SW 1271 (cell line): Measurements from ENCODE around the gene PITPNM1.
"Not testable (repeated sequence)": the region's sequence is repeated elsewhere in the genome, so short reads cannot be mapped to it uniquely, and the experiment has no call there.

Experiments
- DNase-seq, 2 experiments: peaks; one replicate each; lab custom pipeline; 2025; lab: John Stamatoyannopoulos, UW

PITPNM1 gene

GRCh38 chr11:67504950-67505581 lies at the start of gene PITPNM1:
Gene PITPNM1 (minus strand): TSS chr11:67505363. CDS start chr11:67504180, 1,183 bp downstream.
- peak; percentile 34 to 58 for DNase-seq

GRCh38 chr11:67551697-67552096 lies 46.5 kb upstream of the PITPNM1 start:
- DNase-seq: not testable (repeated sequence)

- no peak for DNase-seq
Observed at GRCh38 chr11:67551127-67551526, 46.0 kb upstream of the PITPNM1 start.

- DNase-seq: no peak
Observed at GRCh38 chr11:67548555-67549110, 43.5 kb upstream of the PITPNM1 start.

- not testable (repeated sequence) for DNase-seq
Observed at GRCh38 chr11:67548112-67548511, 42.9 kb upstream of the PITPNM1 start.

- DNase-seq: no peak
Observed at GRCh38 chr11:67545280-67545679, 40.1 kb upstream of the PITPNM1 start.

- DNase-seq: no peak
Observed at GRCh38 chr11:67544616-67545242, 39.6 kb upstream of the PITPNM1 start.

- no peak for DNase-seq
Observed at GRCh38 chr11:67543585-67543984, 38.4 kb upstream of the PITPNM1 start.

- no peak for DNase-seq
Observed at GRCh38 chr11:67542971-67543370, 37.8 kb upstream of the PITPNM1 start.

GRCh38 chr11:67542169-67542568 lies 37.0 kb upstream of the PITPNM1 start:
- DNase-seq: no peak

- DNase-seq: no peak
Observed at GRCh38 chr11:67541198-67541597, 36.0 kb upstream of the PITPNM1 start.

GRCh38 chr11:67539550-67539949 lies 34.4 kb upstream of the PITPNM1 start:
- no peak for DNase-seq

- DNase-seq: no peak
Observed at GRCh38 chr11:67538823-67539505, 33.8 kb upstream of the PITPNM1 start.

GRCh38 chr11:67538306-67538705 lies 33.1 kb upstream of the PITPNM1 start:
- DNase-seq: no peak

GRCh38 chr11:67535561-67535960 lies 30.4 kb upstream of the PITPNM1 start:
- DNase-seq: no peak

GRCh38 chr11:67534070-67534679 lies 29.0 kb upstream of the PITPNM1 start:
- DNase-seq: no peak

- no peak for DNase-seq
Observed at GRCh38 chr11:67532889-67533288, 27.7 kb upstream of the PITPNM1 start.

GRCh38 chr11:67530282-67530592 lies 25.1 kb upstream of the PITPNM1 start:
- DNase-seq: no peak

GRCh38 chr11:67528376-67528775 lies 23.2 kb upstream of the PITPNM1 start:
- DNase-seq: no peak

- DNase-seq: no peak
Observed at GRCh38 chr11:67525275-67525976, 20.3 kb upstream of the PITPNM1 start.

- no peak for DNase-seq
Observed at GRCh38 chr11:67524480-67524808, 19.3 kb upstream of the PITPNM1 start.
